H1 (cell line): Measurements from ENCODE around the gene WDR77. TPM values are rescaled to one million over a fixed set of nuclear protein-coding genes. Genes with fewer than 3 reads are reported as not detected.
A peak's percentile ranks its signal among the peaks of the same experiment; 100 is the strongest.

Source experiments
- CTCF ChIA-PET: fragments of 300-600 bp; sonication (Branson Sonifier 250); formaldehyde crosslinking; loops from one replicate; lab custom pipeline; 2021; ENCODE audit not compliant: partially characterized antibody; lab: Charles Lee
- POLR2A ChIA-PET: fragments of 300-600 bp; sonication (Branson Sonifier 250); formaldehyde crosslinking; loops from one replicate; lab custom pipeline; 2021; ENCODE audit warnings: inconsistent platforms; ENCODE audit not compliant: partially characterized antibody; lab: Charles Lee
- DNase-seq, 2 experiments: peaks; one replicate each; pipeline versions ENCODE4 v3.0.0 to v3.0.0-alpha.2; 2010 to 2022; ENCODE audit warnings: low spot score in 2 of 2, low read depth in 1 of 2, mixed read lengths in 1 of 2
- FAIRE-seq: peaks from 2 replicates; lab custom pipeline; 2011; peaks lifted over from hg19 to GRCh38; lab: Jason Lieb, UNC
- H2AFZ ChIP-seq: 2 replicates; pipeline ENCODE4 v1.8.1; 2012; ENCODE audit warnings: low read length, inconsistent platforms
- H2AK5ac ChIP-seq: 2 replicates; pipeline ENCODE4 v1.6.1; 2013; ENCODE audit warnings: low read depth, low read length
- H2BK120ac ChIP-seq: replicated peaks from 2 replicates; pipeline ENCODE3; 2013; ENCODE audit warnings: low read depth, low read length, inconsistent platforms
- H2BK12ac ChIP-seq: 2 replicates; pipeline ENCODE4 v1.6.1; 2013; ENCODE audit warnings: low read depth, low read length
- H2BK15ac ChIP-seq: 2 replicates; pipeline ENCODE4 v1.6.1; 2013; ENCODE audit warnings: low read length
- H2BK20ac ChIP-seq: 2 replicates; pipeline ENCODE4 v1.6.1; 2013; ENCODE audit warnings: low read length
- H2BK5ac ChIP-seq: 2 replicates; pipeline ENCODE4 v1.6.1; 2013; ENCODE audit warnings: low read depth, low read length
- H3K14ac ChIP-seq: 2 replicates; pipeline ENCODE4 v1.6.1; 2013; ENCODE audit warnings: inconsistent platforms; ENCODE audit not compliant: insufficient read length
- H3K18ac ChIP-seq: 2 replicates; pipeline ENCODE4 v1.6.1; 2013; ENCODE audit warnings: low read length; ENCODE audit errors: extremely low read depth
- H3K23ac ChIP-seq: 2 replicates; pipeline ENCODE4 v1.6.1; 2013; ENCODE audit warnings: inconsistent platforms; ENCODE audit not compliant: insufficient read length
- H3K23me2 ChIP-seq: 2 replicates; pipeline ENCODE4 v1.6.1; 2013; ENCODE audit warnings: low read depth, low read length
- H3K27ac ChIP-seq: 2 replicates; pipeline ENCODE4 v1.6.1; 2011; ENCODE audit warnings: low read depth, low read length, inconsistent platforms
- H3K27me3 ChIP-seq, 4 experiments: replicated peaks in 1 of 4; 1 replicate in 1 of 4; 2 replicates in 3 of 4; pipeline versions ENCODE4 v1.6.1 to v1.8.1; 2011 to 2013; ENCODE audit warnings: low read length in 3 of 4, mild to moderate bottlenecking in 3 of 4, inconsistent platforms in 2 of 4, mixed read lengths in 2 of 4, moderate library complexity in 1 of 4; ENCODE audit not compliant: control insufficient read depth in 3 of 4, insufficient read depth in 3 of 4; ENCODE audit errors: extremely low read depth in 1 of 4
- H3K36me3 ChIP-seq, 4 experiments: 2 replicates each; pipeline versions ENCODE4 v1.6.1 to v1.8.1; 2011 to 2013; ENCODE audit warnings: mild to moderate bottlenecking in 4 of 4, low read length in 3 of 4, moderate library complexity in 2 of 4, control low read depth in 1 of 4, inconsistent platforms in 1 of 4; ENCODE audit not compliant: insufficient read depth in 4 of 4, control insufficient read depth in 2 of 4
- H3K4ac ChIP-seq: replicated peaks from 2 replicates; pipeline ENCODE3; 2013; ENCODE audit warnings: low read length, low read depth, mixed read lengths, inconsistent platforms; ENCODE audit not compliant: insufficient read length
- H3K4me1 ChIP-seq, 4 experiments: replicated peaks in 1 of 4; 1 replicate in 1 of 4; 2 replicates in 3 of 4; pipeline versions ENCODE4 v1.6.1 to v1.8.1; 2011 to 2013; ENCODE audit warnings: low read length in 3 of 4, inconsistent platforms in 2 of 4, mixed read lengths in 1 of 4; ENCODE audit not compliant: insufficient read depth in 4 of 4, control insufficient read depth in 3 of 4
- H3K4me2 ChIP-seq, 2 experiments: 2 replicates each; pipeline versions ENCODE4 v1.6.1 to v1.8.1; 2011 to 2013; ENCODE audit warnings: low read depth in 2 of 2, low read length in 2 of 2, control low read depth in 1 of 2, inconsistent platforms in 1 of 2, mild to moderate bottlenecking in 1 of 2; ENCODE audit not compliant: insufficient read depth in 1 of 2
- H3K4me3 ChIP-seq, 4 experiments: fragments of 200-600, 300-600 bp in 1 of 4; sonication (generic), shearing (Covaris generic), sonication (Bioruptor Twin) in 1 of 4; 2 replicates each; pipeline versions ENCODE4 v1.5.1 to v1.8.1; 2011 to 2016; ENCODE audit warnings: low read length in 4 of 4, low read depth in 3 of 4, control low read depth in 2 of 4, inconsistent platforms in 2 of 4, mild to moderate bottlenecking in 2 of 4, mixed read lengths in 1 of 4, moderate library complexity in 1 of 4; ENCODE audit not compliant: insufficient read depth in 2 of 4; ENCODE audit errors: extremely low read depth in 1 of 4
- H3K56ac ChIP-seq: replicated peaks from 2 replicates; pipeline ENCODE3; 2013; ENCODE audit warnings: low read depth, mild to moderate bottlenecking, mixed read lengths, low read length, inconsistent platforms; ENCODE audit not compliant: insufficient read length
- H3K79me1 ChIP-seq: 2 replicates; pipeline ENCODE4 v1.6.1; 2013; ENCODE audit warnings: low read depth, low read length, control low read depth
- H3K79me2 ChIP-seq, 2 experiments: 2 replicates each; pipeline versions ENCODE4 v1.6.1 to v1.8.1; 2012 to 2013; ENCODE audit warnings: low read length in 2 of 2, mild to moderate bottlenecking in 2 of 2, inconsistent platforms in 1 of 2; ENCODE audit not compliant: insufficient read depth in 2 of 2, control insufficient read depth in 1 of 2
- H3K9ac ChIP-seq, 4 experiments: replicated peaks in 1 of 4; 1 replicate in 1 of 4; 2 replicates in 3 of 4; pipeline versions ENCODE4 v1.6.1 to v1.8.1; 2011 to 2013; ENCODE audit warnings: low read depth in 3 of 4, low read length in 3 of 4, control low read depth in 2 of 4, mild to moderate bottlenecking in 2 of 4, moderate library complexity in 2 of 4, inconsistent platforms in 1 of 4; ENCODE audit errors: extremely low read depth in 1 of 4
- H3K9me3 ChIP-seq, 2 experiments: 2 replicates each; pipeline versions ENCODE4 v1.6.1 to v1.8.1; 2012 to 2013; ENCODE audit warnings: mild to moderate bottlenecking in 2 of 2, moderate library complexity in 2 of 2, control low read depth in 1 of 2, inconsistent platforms in 1 of 2, low read depth in 1 of 2, low read length in 1 of 2, mixed read lengths in 1 of 2; ENCODE audit not compliant: insufficient read depth in 2 of 2
- H4K20me1 ChIP-seq, 2 experiments: replicated peaks in 1 of 2; 2 replicates each; pipeline versions ENCODE3 to v1.8.1; 2011 to 2013; ENCODE audit warnings: inconsistent platforms in 2 of 2, low read length in 2 of 2, mild to moderate bottlenecking in 1 of 2; ENCODE audit not compliant: insufficient read depth in 2 of 2, control insufficient read depth in 1 of 2
- H4K5ac ChIP-seq: 2 replicates; pipeline ENCODE4 v1.6.1; 2013; ENCODE audit warnings: low read length, low read depth, mixed read lengths, inconsistent platforms; ENCODE audit not compliant: insufficient read length
- H4K8ac ChIP-seq: 2 replicates; pipeline ENCODE4 v1.8.0; 2013; ENCODE audit warnings: mild to moderate bottlenecking, moderate library complexity, low read length, inconsistent platforms; ENCODE audit not compliant: insufficient read depth; ENCODE audit errors: extremely low read depth
- H4K91ac ChIP-seq: replicated peaks from 2 replicates; pipeline ENCODE3; 2013; ENCODE audit warnings: low read length, mixed read lengths, inconsistent platforms; ENCODE audit not compliant: insufficient read length
- BRCA1 ChIP-seq: IDR thresholded peaks from 2 replicates; pipeline ENCODE4 v1.6.1; 2012; ENCODE audit warnings: low read depth, low read length, improper control_type of control experiment
- CREB1 ChIP-seq: IDR thresholded peaks from 2 replicates; pipeline ENCODE4 v1.6.1; 2012; ENCODE audit warnings: inconsistent platforms
- EZH2 ChIP-seq: fragments of 200-600 bp; sonication (generic); IDR thresholded peaks from 2 replicates; pipeline ENCODE4 v1.7.1; 2012; ENCODE audit warnings: low read depth, mild to moderate bottlenecking, moderate library complexity, low read length, inconsistent platforms; ENCODE audit not compliant: severe bottlenecking
- JUND ChIP-seq: IDR thresholded peaks from 2 replicates; pipeline ENCODE4 v1.6.1; 2011; ENCODE audit warnings: mild to moderate bottlenecking, improper control_type of control experiment, low read length
- KDM1A ChIP-seq: fragments of 200-600, 300-600 bp; sonication (generic); IDR thresholded peaks from 2 replicates; pipeline ENCODE4 v1.7.1; 2016; ENCODE audit warnings: mild to moderate bottlenecking, low read length, borderline replicate concordance
- KDM4A ChIP-seq: IDR thresholded peaks from one replicate; pipeline ENCODE4 v1.7.1; 2012; ENCODE audit warnings: low read depth, mild to moderate bottlenecking, moderate library complexity, low read length, inconsistent platforms; ENCODE audit not compliant: severe bottlenecking
- MAFK ChIP-seq: IDR thresholded peaks from 2 replicates; pipeline ENCODE4 v1.6.1; 2012; ENCODE audit warnings: low read depth, mild to moderate bottlenecking, improper control_type of control experiment, low read length
- POLR2AphosphoS5 ChIP-seq: IDR thresholded peaks from 2 replicates; pipeline ENCODE4 v1.6.1; 2011; ENCODE audit warnings: low read depth, low read length
- POU5F1 ChIP-seq: IDR thresholded peaks from 2 replicates; pipeline ENCODE4 v1.6.1; 2011; ENCODE audit warnings: low read depth, mild to moderate bottlenecking, low read length, moderate library complexity
- RBBP5 ChIP-seq: IDR thresholded peaks from 2 replicates; pipeline ENCODE4 v1.7.1; 2012; ENCODE audit warnings: low read depth, mild to moderate bottlenecking, inconsistent platforms, low read length, moderate library complexity, borderline replicate concordance
- SUZ12 ChIP-seq: fragments of 200-600 bp; sonication (generic); IDR thresholded peaks from 2 replicates; pipeline ENCODE4 v1.6.1; 2012; ENCODE audit warnings: mild to moderate bottlenecking, inconsistent platforms, low read length, moderate library complexity, mixed read lengths
- TAF7 ChIP-seq: optimal IDR thresholded peaks from 2 replicates; pipeline ENCODE3; 2011; ENCODE audit warnings: low read depth, mild to moderate bottlenecking, inconsistent platforms, low read length, moderate library complexity, borderline replicate concordance
- YY1 ChIP-seq: IDR thresholded peaks from 2 replicates; pipeline ENCODE4 v1.6.1; 2011; ENCODE audit warnings: low read depth, mild to moderate bottlenecking, low read length
- ZNF274 ChIP-seq: IDR thresholded peaks from 2 replicates; pipeline ENCODE4 v1.7.0; 2012; ENCODE audit warnings: low read length, borderline replicate concordance; ENCODE audit errors: extremely low read depth
- WGBS, 2 experiments: shearing (Covaris generic) in 1 of 2; methylation state at CpG; one replicate each; pipeline versions ENCODE4 v1.1.6 to v1.1.7; 2013 to 2015; ENCODE audit warnings: low lambda C conversion rate in 2 of 2, mixed read lengths in 2 of 2, inconsistent platforms in 1 of 2, low coverage in 1 of 2, missing lambda C conversion rate in 1 of 2; ENCODE audit not compliant: insufficient replicate concordance in 2 of 2, insufficient coverage in 1 of 2, insufficient read length in 1 of 2; ENCODE audit errors: extremely low coverage in 1 of 2, missing lambda C conversion rate in 1 of 2; 5-methylcytosine and 5-hydroxymethylcytosine counted together
- polyA plus RNA-seq, 7 experiments: library from polyadenylated mRNA; depleted of rRNA in 3 of 7; stranded (reverse) in 5 of 7; unstranded in 2 of 7; fragments of >200 nt in 5 of 7; fragments of 200-250 nt in 2 of 7; gene quantifications; 1 replicate in 5 of 7; 2 replicates in 1 of 7; 4 replicates in 1 of 7; pipeline versions ENCODE4 v1.2.1 to v1.2.3, GENCODE V29; 2011 to 2013; ENCODE audit warnings: missing spikeins in 2 of 7, mixed read lengths in 2 of 7
- total RNA-seq: library from RNA; stranded (reverse); fragmentation: NEBNext Ultra II Directional; extraction: Animal tissue kit (Norgen Biotek cat#: 25700); gene quantifications from 2 replicates; pipeline ENCODE4 v1.2.1, GENCODE V29; 2021

WDR77 gene
- total and polyA plus RNA-seq, 2 of the 8 experiments (the other 6 are each of a cell fraction or from before 2014, with no cell fraction given): 66.0 to 156 TPM

DNA sequence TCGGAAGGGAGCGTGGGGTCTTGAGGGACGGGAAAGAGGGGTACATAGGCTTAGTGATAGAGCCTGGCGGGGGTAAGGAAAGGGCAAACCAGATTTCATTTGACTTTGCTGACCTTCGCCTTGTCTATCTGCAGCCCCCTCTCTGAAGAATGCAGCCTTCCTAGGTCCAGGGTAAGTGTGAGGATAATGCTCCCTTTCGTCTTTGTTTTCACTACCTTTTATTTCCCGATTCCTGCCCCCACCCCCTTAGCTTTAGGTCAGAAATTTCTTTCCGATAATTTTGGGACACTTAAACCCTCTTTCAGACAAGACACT, 604 bp upstream of the WDR77 start:
- Histone ChIP-seq H4K8ac (peak overlapping the region; percentile 95; the same call in 1 of the 2 replicates), H3K4me3 (peak overlapping the region; percentile 86 to 100 (median 99)), H3K79me1 (peaks cover 4% of the 10 kb centered on the region; the same call in 1 of the 2 replicates), H2BK15ac (no peak overlapping the region), H2BK120ac (no peak overlapping the region), H4K91ac (peak overlapping the region; percentile 78), H3K4ac (no peak overlapping the region), H3K4me2 (peak overlapping the region; percentile 79 to 95), H2AK5ac (peak overlapping the region; percentile 18; the same call in 1 of the 2 replicates), H2BK20ac (no peak overlapping the region), H3K18ac (no peak overlapping the region), H3K27ac (peak overlapping the region; percentile 85), H3K79me2 (peaks cover 5 to 69% of the 10 kb centered on the region in 2 experiments), H3K9ac (peak overlapping the region; percentile 88 to 96 (median 94)), H3K36me3 (peaks cover 8 to 33% (median 10%) of the 10 kb centered on the region in 4 experiments), H3K4me1 (peaks cover 0 to 2% (median 1%) of the 10 kb centered on the region in 4 experiments; a peak in 3 of 7 replicates), H3K56ac (peak overlapping the region; percentile 77), H3K23ac (no peak overlapping the region), H3K27me3 (no peaks in the 10 kb centered on the region), H2BK12ac (no peak overlapping the region), H2BK5ac (peak overlapping the region; percentile 89), H4K5ac (peak overlapping the region; percentile 88), H3K9me3 (no peaks in the 10 kb centered on the region), H4K20me1 (peaks cover 3 to 5% of the 10 kb centered on the region in 2 experiments), H3K23me2 (peaks cover 3% of the 10 kb centered on the region), H2AFZ (peak overlapping the region; percentile 95), H3K14ac (no peak overlapping the region)
- DNase-seq (no peak), FAIRE-seq (no peak)
- CTCF ChIA-PET: interaction anchor here (0.7 to 1.0 kb wide), 3 partner anchors 9 to 220 kb away, joined by 3 to 4 read pairs (median 3); no protein-coding TSS in a partner anchor
- WGBS, 2 experiments: 2% methylated on average over 8 of the region's 8 CpGs; no CpG with 5 or more reads in 1 of the 2 experiments
- POLR2A ChIA-PET: interaction anchor here (0.6 to 3.7 kb wide), 5 partner anchors 13 to 310 kb away, joined by 3 to 36 read pairs (median 4); partner anchors contain the start of genes CEPT1 and DRAM2
- no peak for TF ChIP-seq KDM4A
- TF ChIP-seq EZH2: no peak
- TF ChIP-seq MAFK: no peak
- no peak for TF ChIP-seq SUZ12
- no peak for TF ChIP-seq POU5F1
- 0 out of 2 replicates have a peak, but pooled peaks have one; percentile 20 for TF ChIP-seq RBBP5
- TF ChIP-seq POLR2AphosphoS5: 0 out of 2 replicates have a peak, but pooled peaks have one; percentile 4
- TF ChIP-seq BRCA1: no peak
- TF ChIP-seq TAF7: no peak
- TF ChIP-seq KDM1A: no peak
- no peak for TF ChIP-seq ZNF274
- TF ChIP-seq JUND: no peak
- TF ChIP-seq YY1: no peak
- no peak for TF ChIP-seq CREB1
